HUES6 (cell line): Measurements from ENCODE around the gene ETDC.
"Not testable (repeated sequence)": the region's sequence is repeated elsewhere in the genome, so short reads cannot be mapped to it uniquely, and the experiment has no call there.

ENCODE experiments used
- H3K27ac ChIP-seq: 2 replicates; pipeline ENCODE4 v1.7.0; 2013; ENCODE audit warnings: low read depth, mild to moderate bottlenecking, low read length, inconsistent platforms
- H3K27me3 ChIP-seq: 2 replicates; pipeline ENCODE4 v1.6.1; 2013; ENCODE audit warnings: low read length; ENCODE audit not compliant: control insufficient read depth, insufficient read depth
- H3K36me3 ChIP-seq: 2 replicates; pipeline ENCODE4 v1.6.1; 2013; ENCODE audit warnings: low read length; ENCODE audit not compliant: control insufficient read depth, insufficient read depth
- H3K4me1 ChIP-seq: 2 replicates; pipeline ENCODE4 v1.6.1; 2013; ENCODE audit warnings: low read length; ENCODE audit not compliant: control insufficient read depth, insufficient read depth
- H3K4me3 ChIP-seq: 2 replicates; pipeline ENCODE4 v1.5.1; 2013; ENCODE audit warnings: low read depth, low read length
- H3K9ac ChIP-seq: one replicate; pipeline ENCODE4 v1.6.1; 2013; ENCODE audit warnings: mild to moderate bottlenecking, low read length
- H3K9me3 ChIP-seq: 2 replicates; pipeline ENCODE4 v1.6.1; 2013; ENCODE audit warnings: low read depth, low read length; ENCODE audit not compliant: control insufficient read depth, insufficient read depth

The ETDC gene

DNA sequence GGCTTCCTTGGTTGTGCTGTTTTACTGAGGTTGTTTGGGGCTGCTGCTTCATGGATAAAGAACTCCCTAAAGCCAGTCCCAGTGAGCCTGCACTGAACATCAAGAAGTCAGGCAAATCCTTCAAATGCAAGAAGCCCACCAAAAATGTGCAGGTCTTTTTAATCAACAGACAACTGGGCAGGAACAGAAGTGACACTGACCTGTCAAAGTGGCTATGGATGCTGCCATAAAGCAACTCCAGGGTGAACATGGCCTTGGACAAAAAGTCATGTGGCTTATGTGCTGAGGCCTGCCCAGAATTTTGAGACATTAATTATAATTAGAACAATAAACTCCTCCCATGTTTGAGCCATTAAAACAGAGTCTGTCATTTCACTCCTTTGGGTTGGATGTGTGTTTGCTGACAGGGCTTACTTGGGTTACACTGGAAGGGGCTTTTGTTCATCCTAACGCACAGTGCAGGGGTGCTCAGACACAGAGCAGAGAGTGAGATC, at the start of gene ETDC:
Gene ETDC (plus strand): TSS at position 51 of the 494 bp plus-strand sequence. CDS start 0 bp downstream, at position 51.
- Histone ChIP-seq H3K4me1 (peaks cover 22% of the 10 kb centered on the region), H3K4me3 (no peak within 1 kb of the TSS), H3K9ac (no peak within 1 kb of the TSS), H3K27ac (no peak within 1 kb of the TSS), H3K9me3 (peaks cover 8% of the 10 kb centered on the region), H3K27me3 (peaks cover 24% of the 10 kb centered on the region), H3K36me3 (no peaks in the 10 kb centered on the region)

- not testable (repeated sequence) for H3K4me1 ChIP-seq, H3K9me3 ChIP-seq, H3K36me3 ChIP-seq, H3K27me3 ChIP-seq, H3K9ac ChIP-seq, H3K4me3 ChIP-seq, H3K27ac ChIP-seq
These were observed 48.3 kb upstream of the ETDC start for GRCh38 chrX:135260976-135261375.

GRCh38 chrX:135263376-135263775, 45.9 kb upstream of the ETDC start:
- H3K9me3 ChIP-seq, H3K27ac ChIP-seq, H3K36me3 ChIP-seq, H3K4me3 ChIP-seq, H3K27me3 ChIP-seq, H3K9ac ChIP-seq, H3K4me1 ChIP-seq: not testable (repeated sequence)

DNA sequence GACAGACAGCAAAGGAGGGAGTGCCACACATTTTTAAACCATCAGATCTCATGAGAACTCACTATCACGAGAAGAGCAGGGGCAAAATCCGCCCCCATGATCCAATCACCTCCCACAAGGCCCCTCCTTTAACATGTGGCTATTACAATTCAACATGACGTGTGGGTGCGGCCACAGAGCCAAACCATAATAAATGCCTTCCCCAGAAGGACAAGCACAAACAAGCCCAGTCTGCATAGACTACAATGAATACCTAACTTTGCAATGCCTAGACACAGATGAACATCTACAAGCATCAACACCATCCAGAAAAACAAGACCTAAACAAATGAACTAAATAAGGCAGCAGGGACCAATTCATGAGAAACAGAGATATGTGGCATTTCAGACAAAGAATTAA, 45.1 kb upstream of the ETDC start:
- Histone ChIP-seq H3K27me3 (no peaks in the 10 kb centered on the region), H3K36me3 (no peaks in the 10 kb centered on the region), H3K4me1 (no peaks in the 10 kb centered on the region), H3K9ac (no peak overlapping the region), H3K9me3 (peaks cover 11% of the 10 kb centered on the region; the same call in 1 of the 2 replicates), H3K4me3 (no peak overlapping the region), H3K27ac (no peak overlapping the region)

GRCh38 chrX:135273162-135273561, 36.1 kb upstream of the ETDC start:
- no peak overlapping the region for H3K27ac ChIP-seq
- H3K9me3 ChIP-seq: peaks cover 9% of the 10 kb centered on the region; the same call in 1 of the 2 replicates
- no peaks in the 10 kb centered on the region for H3K27me3 ChIP-seq
- H3K4me3 ChIP-seq: no peak overlapping the region; the same call in 1 of the 2 replicates
- H3K4me1 ChIP-seq: peaks cover 13% of the 10 kb centered on the region
- no peaks in the 10 kb centered on the region for H3K36me3 ChIP-seq
- H3K9ac ChIP-seq: no peak overlapping the region

DNA sequence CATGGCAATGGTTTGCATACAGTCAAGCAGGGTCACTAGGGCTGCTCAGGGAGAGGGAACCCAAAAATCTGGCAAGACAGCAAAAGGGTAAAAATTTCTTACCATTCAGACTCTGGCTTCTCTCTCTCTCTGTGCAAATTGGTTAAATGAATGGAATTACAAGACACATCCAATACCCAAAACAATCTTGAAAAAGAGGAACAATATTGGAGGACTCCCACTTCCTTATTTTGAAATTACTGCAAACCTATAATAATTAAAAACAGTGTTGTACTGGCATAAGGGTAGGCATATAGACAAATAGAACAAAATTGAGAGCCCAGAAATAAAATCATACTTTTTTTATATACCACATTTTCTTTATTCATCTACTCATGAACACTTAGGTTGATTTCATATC, 33.3 kb upstream of the ETDC start:
- H3K9ac ChIP-seq: no peak overlapping the region
- peaks cover 13% of the 10 kb centered on the region for H3K4me1 ChIP-seq
- H3K9me3 ChIP-seq: peaks cover 3% of the 10 kb centered on the region; the same call in 1 of the 2 replicates
- no peaks in the 10 kb centered on the region for H3K27me3 ChIP-seq
- H3K4me3 ChIP-seq: no peak overlapping the region
- H3K27ac ChIP-seq: no peak overlapping the region
- no peaks in the 10 kb centered on the region for H3K36me3 ChIP-seq

- peaks cover 78% of the 10 kb centered on the region for H3K9me3 ChIP-seq
- no peak overlapping the region for H3K9ac ChIP-seq
- H3K4me3 ChIP-seq: no peak overlapping the region
- no peaks in the 10 kb centered on the region; the same call in 1 of the 2 replicates for H3K27me3 ChIP-seq
- peaks cover 39% of the 10 kb centered on the region for H3K36me3 ChIP-seq
- no peaks in the 10 kb centered on the region for H3K4me1 ChIP-seq
- no peak overlapping the region for H3K27ac ChIP-seq
These were observed 21.9 kb upstream of the ETDC start for GRCh38 chrX:135287266-135287823.

GRCh38 chrX:135295238-135295943, 13.9 kb upstream of the ETDC start:
- Histone ChIP-seq H3K4me1 (peaks cover 12% of the 10 kb centered on the region), H3K27me3 (peaks cover 22% of the 10 kb centered on the region), H3K9me3 (peaks cover 4% of the 10 kb centered on the region; the same call in 1 of the 2 replicates), H3K4me3 (peak overlapping the region; percentile 68), H3K9ac (peak overlapping the region; percentile 37), H3K36me3 (peaks cover 14% of the 10 kb centered on the region), H3K27ac (no peak overlapping the region)

DNA sequence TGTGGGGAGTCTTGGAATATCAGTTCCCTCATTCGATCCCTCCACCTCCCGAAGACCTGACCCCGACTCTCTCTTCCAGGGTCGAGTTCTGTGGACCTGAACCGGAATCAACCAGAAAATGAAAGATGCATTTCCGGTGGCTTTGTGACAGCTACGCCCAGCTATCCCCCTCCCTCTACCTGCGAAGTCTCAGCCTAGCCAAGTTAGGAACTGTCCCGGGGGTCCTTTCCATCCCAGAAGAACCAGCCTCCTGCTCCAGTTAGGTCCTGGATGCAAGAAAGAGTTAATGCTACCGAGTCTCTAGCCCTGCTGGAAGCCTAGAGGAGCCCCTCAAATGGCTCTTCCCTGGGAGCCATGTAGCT, 13.4 kb upstream of the ETDC start:
- Histone ChIP-seq H3K27ac (no peak overlapping the region), H3K9ac (no peak overlapping the region), H3K4me1 (peaks cover 12% of the 10 kb centered on the region), H3K27me3 (peaks cover 22% of the 10 kb centered on the region), H3K4me3 (peak overlapping the region; percentile 68), H3K36me3 (peaks cover 11% of the 10 kb centered on the region), H3K9me3 (peaks cover 4% of the 10 kb centered on the region; the same call in 1 of the 2 replicates)

DNA sequence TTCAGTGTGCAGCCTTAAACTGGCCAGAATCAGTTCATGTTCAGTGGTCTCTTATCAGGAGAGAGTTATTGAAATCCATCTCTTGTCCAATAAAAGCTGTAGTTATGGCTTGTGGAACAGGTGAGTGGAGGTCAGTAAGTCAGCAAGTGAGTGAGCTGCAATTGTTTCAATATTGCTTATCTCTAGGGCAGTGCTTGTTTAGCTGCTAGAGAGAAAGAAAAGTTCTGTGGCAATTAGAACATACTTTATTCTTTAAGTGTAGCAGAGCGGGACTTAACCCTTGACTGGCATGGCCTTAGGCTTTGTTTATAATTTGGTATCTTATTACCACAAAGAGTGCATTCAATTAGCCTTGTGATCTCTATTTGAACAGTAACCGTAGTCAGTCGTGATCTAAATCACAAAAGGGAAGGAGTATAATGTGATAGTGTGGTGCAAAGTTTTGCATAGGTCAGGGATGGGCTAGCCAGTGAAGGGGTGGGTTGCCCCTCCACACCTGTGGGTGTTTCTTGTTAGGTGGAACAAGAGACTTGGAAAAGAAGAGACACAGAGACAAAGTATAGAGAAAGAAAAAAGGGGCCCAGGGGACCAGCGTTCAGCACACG, 6.9 kb upstream of the ETDC start:
- Histone ChIP-seq H3K9me3 (no peaks in the 10 kb centered on the region), H3K27me3 (peaks cover 16% of the 10 kb centered on the region), H3K4me1 (peaks cover 45% of the 10 kb centered on the region), H3K9ac (peak overlapping the region; percentile 56), H3K36me3 (no peaks in the 10 kb centered on the region), H3K4me3 (peak overlapping the region; percentile 35), H3K27ac (peak overlapping the region; percentile 61)

- Histone ChIP-seq H3K4me1 (peaks cover 45% of the 10 kb centered on the region), H3K9ac (no peak overlapping the region), H3K4me3 (no peak overlapping the region), H3K9me3 (no peaks in the 10 kb centered on the region), H3K36me3 (no peaks in the 10 kb centered on the region), H3K27me3 (peaks cover 22% of the 10 kb centered on the region), H3K27ac (no peak overlapping the region)
These were observed 4.5 kb upstream of the ETDC start for GRCh38 chrX:135304741-135305140.
